OCI-LY7 (cell line): ENCODE measurements around the gene ARHGAP23. TPM values are rescaled to one million over a fixed set of nuclear protein-coding genes. Genes with fewer than 3 reads are reported as not detected.

Experiments
- BruUV-seq: library from RNA; stranded (reverse); fragments of 400-500 nt; replicated peaks from 2 replicates; lab custom pipeline; 2021; lab: Mats Ljungman, UMichigan
- CTCF ChIA-PET: fragments of 300-600 bp; sonication (Branson Sonifier 250); formaldehyde crosslinking; loops from one replicate; lab custom pipeline; 2022; ENCODE audit warnings: antibody characterized with exemption; ENCODE audit not compliant: unreplicated experiment; lab: Charles Lee
- POLR2A ChIA-PET: fragments of 300-600 bp; sonication (Branson Sonifier 250); formaldehyde crosslinking; loops from one replicate; lab custom pipeline; 2022; ENCODE audit warnings: antibody characterized with exemption; lab: Charles Lee
- DNase-seq: peaks from one replicate; pipeline ENCODE4 v3.0.0-alpha.2; 2015; ENCODE audit warnings: low spot score
- H2AFZ ChIP-seq: fragments of 200-600 bp; sonication (generic), shearing (Covaris generic); 2 replicates; pipeline ENCODE4 v1.6.1; 2014; ENCODE audit warnings: mild to moderate bottlenecking, antibody characterized with exemption, low read length, moderate library complexity
- H3K27ac ChIP-seq: fragments of 200-600 bp; sonication (generic); 2 replicates; pipeline ENCODE4 v1.5.1; 2014; ENCODE audit warnings: mixed run types, low read depth, mild to moderate bottlenecking, moderate library complexity, low read length, inconsistent platforms; ENCODE audit not compliant: poor library complexity, severe bottlenecking
- H3K36me3 ChIP-seq: fragments of 200-600 bp; sonication (generic); 2 replicates; pipeline ENCODE4 v1.6.1; 2014; ENCODE audit warnings: mild to moderate bottlenecking, antibody characterized with exemption, low read length, moderate library complexity, mixed read lengths; ENCODE audit not compliant: insufficient read depth
- H3K4me1 ChIP-seq: fragments of 200-600 bp; sonication (generic); 2 replicates; pipeline ENCODE4 v1.5.1; 2014; ENCODE audit warnings: mild to moderate bottlenecking, low read length; ENCODE audit not compliant: insufficient read depth, poor library complexity, severe bottlenecking
- H3K4me2 ChIP-seq: fragments of 200-600 bp; sonication (generic); 2 replicates; pipeline ENCODE4 v1.6.1; 2014; ENCODE audit warnings: mild to moderate bottlenecking, low read length
- H3K4me3 ChIP-seq: fragments of 200-600 bp; sonication (generic); 2 replicates; pipeline ENCODE4 v1.5.1; 2014; ENCODE audit warnings: mild to moderate bottlenecking, low read depth, low read length; ENCODE audit not compliant: poor library complexity, severe bottlenecking
- H3K79me2 ChIP-seq: fragments of 200-600 bp; sonication (generic); 2 replicates; pipeline ENCODE4 v1.6.1; 2016; ENCODE audit warnings: low read depth, mild to moderate bottlenecking, low read length, moderate library complexity, mixed read lengths; ENCODE audit not compliant: insufficient read depth
- H3K9me2 ChIP-seq: fragments of 200-600 bp; sonication (generic); 2 replicates; pipeline ENCODE4 v1.6.1; 2016; ENCODE audit warnings: mild to moderate bottlenecking, low read length, mixed read lengths; ENCODE audit not compliant: insufficient read depth
- H3K9me3 ChIP-seq: fragments of 200-600 bp; sonication (generic); 2 replicates; pipeline ENCODE4 v1.6.1; 2014; ENCODE audit warnings: mild to moderate bottlenecking, mixed run types, low read length, mixed read lengths
- H4K20me1 ChIP-seq: fragments of 200-600 bp; sonication (generic); 2 replicates; pipeline ENCODE4 v1.6.1; 2014; ENCODE audit warnings: mild to moderate bottlenecking, antibody characterized with exemption, low read length, moderate library complexity, mixed read lengths; ENCODE audit not compliant: insufficient read depth
- CTCF ChIP-seq: fragments of 200-600 bp; sonication (generic); conservative IDR thresholded peaks from 2 replicates; pipeline ENCODE4 v1.5.1; 2014; ENCODE audit warnings: mild to moderate bottlenecking, antibody characterized with exemption, low read length, moderate library complexity, mixed read lengths
- EZH2phosphoT487 ChIP-seq: fragments of 200-600 bp; sonication (generic); IDR thresholded peaks from 2 replicates; pipeline ENCODE4 v1.6.1; 2018; ENCODE audit warnings: low read depth, borderline replicate concordance, mild to moderate bottlenecking, mixed run types, antibody characterized with exemption, low read length, moderate library complexity, mixed read lengths
- intact Hi-C: fragments of 100-400 bp; cut with micrococcal nuclease; formaldehyde crosslinking; loops from one replicate; pipeline ENCODE4 v1.10.0; 2022; ENCODE audit not compliant: unreplicated experiment
- total RNA-seq, 2 experiments: library from RNA; depleted of rRNA in 1 of 2; stranded (reverse); fragments of >200 nt in 1 of 2; shearing (Covaris generic) in 1 of 2; gene quantifications; 2 replicates each; pipeline ENCODE4 v1.2.3, GENCODE V29; 2014 to 2022

ARHGAP23 gene
- total RNA-seq, 2 experiments from 2014 or later: 16.3 to 18.6 TPM

- Histone ChIP-seq H3K36me3 (no peaks in the 10 kb centered on the region), H3K27ac (no peak overlapping the region), H3K9me2 (no peaks in the 10 kb centered on the region), H3K4me2 (no peak overlapping the region), H3K4me3 (no peak overlapping the region), H2AFZ (no peak overlapping the region), H3K9me3 (no peaks in the 10 kb centered on the region), H4K20me1 (no peaks in the 10 kb centered on the region), H3K79me2 (no peaks in the 10 kb centered on the region), H3K4me1 (no peaks in the 10 kb centered on the region)
- BruUV-seq: no TSS peak
- TF ChIP-seq EZH2phosphoT487 (no peak), CTCF (no peak)
- intact Hi-C loops: no loop called here
- ChIA-PET POLR2A (no interaction called here), CTCF (no interaction called here)
- no peak for DNase-seq
Observed at GRCh38 chr17:38552343-38552742, 124.1 kb downstream of the ARHGAP23 start.

- Histone ChIP-seq H3K79me2 (no peaks in the 10 kb centered on the region), H3K4me2 (no peak overlapping the region), H3K9me3 (no peaks in the 10 kb centered on the region), H4K20me1 (no peaks in the 10 kb centered on the region), H3K4me3 (no peak overlapping the region), H2AFZ (no peak overlapping the region), H3K36me3 (no peaks in the 10 kb centered on the region), H3K27ac (no peak overlapping the region), H3K4me1 (peaks cover 20% of the 10 kb centered on the region), H3K9me2 (no peaks in the 10 kb centered on the region)
- ChIA-PET CTCF (no interaction called here), POLR2A (no interaction called here)
- TF ChIP-seq EZH2phosphoT487: no peak
- intact Hi-C loops: no loop called here
- DNase-seq: no peak
- BruUV-seq: no TSS peak
Observed at GRCh38 chr17:38554430-38555350, 126.4 kb downstream of the ARHGAP23 start.

GRCh38 chr17:38556239-38556638, 128.0 kb downstream of the ARHGAP23 start:
- Histone ChIP-seq H4K20me1 (no peaks in the 10 kb centered on the region), H3K4me3 (no peak overlapping the region), H3K79me2 (no peaks in the 10 kb centered on the region), H3K27ac (no peak overlapping the region), H3K9me2 (no peaks in the 10 kb centered on the region), H3K4me1 (peaks cover 23% of the 10 kb centered on the region), H3K9me3 (no peaks in the 10 kb centered on the region), H3K36me3 (no peaks in the 10 kb centered on the region), H3K4me2 (no peak overlapping the region), H2AFZ (no peak overlapping the region)
- intact Hi-C loops: no loop called here
- TF ChIP-seq CTCF: no peak
- no peak for TF ChIP-seq EZH2phosphoT487
- no peak for DNase-seq
- POLR2A ChIA-PET: no interaction called here
- CTCF ChIA-PET: interaction anchor here (0.7 kb wide), 1 partner anchor 107 kb away, joined by 3 read pairs; no protein-coding TSS in a partner anchor
- no TSS peak for BruUV-seq
